DOHH2 (cell line): Measurements from ENCODE around the gene DSCAML1.

Source experiments
- H3F3A ChIP-seq: fragments of 200-600 bp; sonication (generic), shearing (Covaris generic); 2 replicates; pipeline ENCODE4 v1.6.0; 2016; ENCODE audit warnings: antibody characterized with exemption, mild to moderate bottlenecking; ENCODE audit not compliant: control insufficient read depth, insufficient read depth
- H3K27ac ChIP-seq: fragments of 200-600 bp; sonication (generic); 2 replicates; pipeline ENCODE4 v1.5.1; 2014; ENCODE audit warnings: low read depth, mild to moderate bottlenecking, low read length, moderate library complexity
- H3K27me3 ChIP-seq: fragments of 200-600 bp; sonication (generic); 2 replicates; pipeline ENCODE4 v1.6.1; 2014; ENCODE audit warnings: mild to moderate bottlenecking, low read length, mixed read lengths; ENCODE audit not compliant: control insufficient read depth
- H3K36me3 ChIP-seq: fragments of 200-600 bp; sonication (generic); 2 replicates; pipeline ENCODE4 v1.6.1; 2014; ENCODE audit warnings: mild to moderate bottlenecking, low read length, moderate library complexity, mixed read lengths; ENCODE audit not compliant: control insufficient read depth
- H3K4me1 ChIP-seq: fragments of 200-600 bp; sonication (generic); 2 replicates; pipeline ENCODE4 v1.6.1; 2014; ENCODE audit warnings: mild to moderate bottlenecking, low read length, mixed read lengths; ENCODE audit not compliant: control insufficient read depth
- H3K4me2 ChIP-seq: fragments of 200-600 bp; sonication (generic); 2 replicates; pipeline ENCODE4 v1.6.0; 2014; ENCODE audit warnings: mild to moderate bottlenecking, low read length, moderate library complexity
- H3K4me3 ChIP-seq: fragments of 200-600 bp; sonication (generic); 2 replicates; pipeline ENCODE4 v1.5.1; 2014; ENCODE audit warnings: mild to moderate bottlenecking, low read length, mixed read lengths
- H3K79me2 ChIP-seq: fragments of 200-600 bp; sonication (generic); 2 replicates; pipeline ENCODE4 v1.6.1; 2014; ENCODE audit warnings: mild to moderate bottlenecking, low read length, mixed read lengths; ENCODE audit not compliant: control insufficient read depth
- H3K9me2 ChIP-seq: fragments of 200-600 bp; sonication (generic); replicated peaks from 2 replicates; pipeline ENCODE4 v1.6.1; 2014; ENCODE audit warnings: mild to moderate bottlenecking, low read length, mixed read lengths; ENCODE audit not compliant: control insufficient read depth
- H3K9me3 ChIP-seq: fragments of 200-600 bp; sonication (generic); 2 replicates; pipeline ENCODE4 v1.6.1; 2014; ENCODE audit warnings: antibody characterized with exemption, low read length, mixed read lengths; ENCODE audit not compliant: control insufficient read depth, insufficient read depth
- H4K20me1 ChIP-seq: fragments of 200-600 bp; sonication (generic); 2 replicates; pipeline ENCODE4 v1.6.0; 2014; ENCODE audit warnings: low read depth, mild to moderate bottlenecking, antibody characterized with exemption, low read length, moderate library complexity; ENCODE audit not compliant: control insufficient read depth, insufficient read depth
- CTCF ChIP-seq: fragments of 200-600 bp; sonication (generic); IDR thresholded peaks from one replicate; pipeline ENCODE4 v1.5.1; 2014; ENCODE audit warnings: antibody characterized with exemption, mild to moderate bottlenecking, low read depth, low read length; ENCODE audit not compliant: poor library complexity, severe bottlenecking
- EZH2phosphoT487 ChIP-seq: fragments of 200-600 bp; sonication (generic); IDR thresholded peaks from 2 replicates; pipeline ENCODE4 v1.6.1; 2017; ENCODE audit warnings: borderline replicate concordance, mild to moderate bottlenecking, antibody characterized with exemption, low read length, moderate library complexity, mixed read lengths

The DSCAML1 gene

GRCh38 chr11:117384045-117384444, 413.0 kb downstream of the DSCAML1 start:
- Histone ChIP-seq H3K79me2 (no peaks in the 10 kb centered on the region), H3K9me3 (no peaks in the 10 kb centered on the region), H3K4me3 (no peak overlapping the region), H3K4me1 (no peaks in the 10 kb centered on the region), H3F3A (no peaks in the 10 kb centered on the region), H3K27me3 (no peaks in the 10 kb centered on the region), H4K20me1 (no peaks in the 10 kb centered on the region), H3K36me3 (peaks cover 18% of the 10 kb centered on the region), H3K4me2 (no peak overlapping the region), H3K27ac (no peak overlapping the region), H3K9me2 (no peaks in the 10 kb centered on the region)
- TF ChIP-seq CTCF (no peak), EZH2phosphoT487 (no peak)

- Histone ChIP-seq H3K27me3 (no peaks in the 10 kb centered on the region), H3K9me2 (no peaks in the 10 kb centered on the region), H3K9me3 (no peaks in the 10 kb centered on the region), H3K4me3 (no peak overlapping the region), H3K27ac (no peak overlapping the region), H3K79me2 (no peaks in the 10 kb centered on the region), H3K36me3 (peaks cover 18% of the 10 kb centered on the region), H3K4me1 (no peaks in the 10 kb centered on the region), H3K4me2 (no peak overlapping the region), H4K20me1 (no peaks in the 10 kb centered on the region), H3F3A (no peaks in the 10 kb centered on the region)
- TF ChIP-seq EZH2phosphoT487 = no peak
- TF ChIP-seq CTCF = no peak
These were observed 414.3 kb downstream of the DSCAML1 start for GRCh38 chr11:117382746-117383145.

GRCh38 chr11:117381481-117382387, 415.3 kb downstream of the DSCAML1 start:
- TF ChIP-seq EZH2phosphoT487 (no peak), CTCF (no peak)
- Histone ChIP-seq H3K9me3 (no peaks in the 10 kb centered on the region), H3K4me2 (no peak overlapping the region), H3K36me3 (peaks cover 18% of the 10 kb centered on the region), H3F3A (no peaks in the 10 kb centered on the region), H3K79me2 (no peaks in the 10 kb centered on the region), H3K27me3 (no peaks in the 10 kb centered on the region), H4K20me1 (no peaks in the 10 kb centered on the region), H3K4me3 (no peak overlapping the region), H3K9me2 (no peaks in the 10 kb centered on the region), H3K27ac (no peak overlapping the region), H3K4me1 (no peaks in the 10 kb centered on the region)
